DND-41 (cell line): ENCODE results near the gene EHHADH.

ENCODE experiments used
- CTCF ChIP-seq: IDR thresholded peaks from 2 replicates; pipeline ENCODE4 v1.5.1; 2012; ENCODE audit warnings: borderline replicate concordance, low read length, moderate library complexity, mild to moderate bottlenecking; ENCODE audit not compliant: poor library complexity, severe bottlenecking; ENCODE audit errors: extremely low read depth
- EZH2 ChIP-seq: IDR thresholded peaks from 3 replicates; pipeline ENCODE4 v1.6.1; 2012; ENCODE audit warnings: borderline replicate concordance, low read depth, mild to moderate bottlenecking, moderate library complexity, low read length, inconsistent platforms; ENCODE audit not compliant: severe bottlenecking

GRCh38 chr3:185270956-185271332 is 17.1 kb upstream of the EHHADH start:
- no peak for TF ChIP-seq EZH2
- TF ChIP-seq CTCF = no peak
